ENCODE results near the gene FKBP11. TPM values are rescaled to one million over a fixed set of nuclear protein-coding genes. Genes with fewer than 3 reads are reported as not detected.

FKBP11 gene
- 48.4 to 61.7 TPM (median 57.5 TPM) in 5 replicates for total RNA-seq (2022; extraction: Qiagen RNA extraction)

DNA sequence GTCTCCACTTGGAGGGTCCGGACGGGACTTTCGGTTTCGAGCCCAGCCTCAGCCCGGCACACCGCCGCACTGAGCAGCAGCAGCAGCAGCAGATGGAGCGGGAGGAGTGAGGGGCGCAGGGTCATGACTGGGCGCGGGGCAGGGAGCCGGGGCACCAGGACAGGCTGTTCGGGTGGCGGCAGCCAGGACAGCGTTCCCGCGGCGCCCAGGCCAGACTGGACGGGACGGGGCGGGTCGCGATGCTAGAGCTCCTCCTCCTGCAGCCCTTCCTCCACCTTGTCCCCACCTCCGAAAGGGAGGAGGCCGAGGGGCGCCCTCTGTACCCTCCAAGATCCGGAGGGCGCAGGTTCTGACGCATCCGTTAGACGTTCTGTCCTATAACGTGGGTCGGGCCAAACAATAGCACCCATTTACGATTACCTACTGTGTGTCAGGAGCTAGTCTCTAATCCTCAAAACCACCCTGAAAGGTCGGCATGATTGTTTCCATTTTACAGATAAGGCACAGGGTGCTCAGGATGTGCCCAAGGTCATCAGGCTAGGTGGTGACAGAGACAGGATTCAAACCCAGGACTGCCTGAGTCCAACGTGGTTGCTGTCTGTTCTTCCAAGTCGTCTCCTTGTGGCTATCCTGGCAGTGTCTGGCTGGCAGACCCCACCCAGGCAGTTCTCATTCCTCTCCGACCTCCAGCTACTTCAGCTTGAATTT is at the start of gene FKBP11:
FKBP11 (minus strand) TSS at position 189 of the 708 bp plus-strand sequence; CDS start at position 125, 64 bp downstream.

DNA sequence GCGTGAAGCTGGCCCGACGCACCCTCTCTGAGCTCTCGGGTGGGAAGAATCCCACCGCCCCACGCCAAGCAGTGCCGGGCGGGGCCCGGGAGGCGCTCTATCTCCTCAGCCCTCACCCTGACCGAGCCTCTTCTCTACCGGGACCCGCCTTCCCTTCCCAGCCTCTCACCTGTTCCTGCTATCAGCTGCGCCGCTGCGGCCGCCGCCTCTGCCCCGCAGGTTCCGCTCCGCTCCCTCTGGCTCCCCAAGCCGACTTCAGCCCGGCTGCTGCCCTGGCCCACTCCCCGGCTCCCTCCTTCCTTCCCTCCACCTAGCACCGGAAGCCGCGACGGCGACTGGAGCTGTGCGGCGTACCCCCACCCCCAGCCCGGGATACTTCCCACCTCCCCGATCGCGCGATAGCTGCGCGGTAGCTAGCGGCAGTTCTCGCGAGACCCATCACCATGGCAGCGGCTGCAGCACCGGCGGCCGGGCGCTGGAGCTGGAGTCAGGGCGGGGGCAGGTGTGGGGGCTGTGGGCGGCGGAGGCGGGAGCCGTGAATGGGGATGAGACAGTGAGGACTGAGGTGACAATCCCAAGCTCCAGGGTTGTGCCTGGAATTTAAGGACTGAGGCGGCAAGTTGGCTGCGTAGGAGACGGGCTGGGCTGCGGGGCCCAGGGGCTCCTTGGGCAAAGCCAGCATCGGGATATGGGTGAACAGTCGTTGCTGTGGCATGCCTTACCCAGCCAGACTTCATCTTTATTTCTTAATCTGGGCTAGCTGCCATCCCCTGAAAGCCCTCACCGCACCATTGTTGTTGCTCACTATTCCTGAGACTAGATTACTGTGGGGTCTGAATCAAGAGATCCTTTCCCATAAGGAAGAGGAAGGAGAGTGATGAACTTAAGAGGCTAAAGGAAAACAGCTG is 32.1 kb upstream of the FKBP11 start, which contains the start of gene ARF3:
ARF3 (minus strand) TSS at position 347 of the 908 bp plus-strand sequence. CDS start 16,392 bp downstream, outside the sequence.

Other genes with a start within 250 kb of the FKBP11 start
- 36.7 to 51.0 TPM (median 37.1 TPM) in 5 replicates for gene KANSL2, start 243.3 kb downstream of the FKBP11 start, total RNA-seq (2022; extraction: Qiagen RNA extraction)
- gene CCNT1, start 208.8 kb downstream of the FKBP11 start, total RNA-seq (2022; extraction: Qiagen RNA extraction): 11.9 to 14.0 TPM (median 12.5 TPM) in 5 replicates
- 9.5 to 12.7 TPM (median 11.3 TPM) in 5 replicates for gene ADCY6, start 136.4 kb downstream of the FKBP11 start, total RNA-seq (2022; extraction: Qiagen RNA extraction)
- gene CACNB3, start 107.0 kb downstream of the FKBP11 start, total RNA-seq (2022; extraction: Qiagen RNA extraction): 23.8 to 38.2 TPM (median 31.2 TPM) in 5 replicates
- gene DDX23, start 73.3 kb downstream of the FKBP11 start, total RNA-seq (2022; extraction: Qiagen RNA extraction): 71.9 to 82.8 TPM (median 75.2 TPM) in 5 replicates
- 3.1 to 4.9 TPM (median 3.4 TPM) in 5 replicates for gene RND1, start 59.6 kb downstream of the FKBP11 start, total RNA-seq (2022; extraction: Qiagen RNA extraction)
- gene ARF3, start 32.0 kb upstream of the FKBP11 start, total RNA-seq (2022; extraction: Qiagen RNA extraction): 114 to 159 TPM (median 151 TPM) in 5 replicates
- 1.6 to 2.3 TPM (median 1.9 TPM) in 5 replicates for gene WNT10B, start 46.2 kb upstream of the FKBP11 start, total RNA-seq (2022; extraction: Qiagen RNA extraction)
- gene WNT1, start 52.8 kb upstream of the FKBP11 start, total RNA-seq (2022; extraction: Qiagen RNA extraction): 0.09 to 0.17 TPM (median 0.13 TPM) in 5 replicates
- 0.50 to 0.82 TPM (median 0.66 TPM) in 5 replicates for gene DDN, start 73.9 kb upstream of the FKBP11 start, total RNA-seq (2022; extraction: Qiagen RNA extraction)
- 39.8 to 43.2 TPM (median 40.2 TPM) in 5 replicates for gene PRKAG1, start 93.3 kb upstream of the FKBP11 start, total RNA-seq (2022; extraction: Qiagen RNA extraction)
- gene KMT2D, start 135.3 kb upstream of the FKBP11 start, total RNA-seq (2022; extraction: Qiagen RNA extraction): 28.7 to 38.1 TPM (median 34.0 TPM) in 5 replicates
- 3.2 to 5.1 TPM (median 4.1 TPM) in 5 replicates for gene RHEBL1, start 144.5 kb upstream of the FKBP11 start, total RNA-seq (2022; extraction: Qiagen RNA extraction)
- gene DHH, start 169.3 kb upstream of the FKBP11 start, total RNA-seq (2022; extraction: Qiagen RNA extraction): not detected in 5 replicates
- 13.1 to 18.8 TPM (median 16.6 TPM) in 5 replicates for gene LMBR1L, start 185.4 kb upstream of the FKBP11 start, total RNA-seq (2022; extraction: Qiagen RNA extraction)
- gene TUBA1B, start 205.9 kb upstream of the FKBP11 start, total RNA-seq (2022; extraction: Qiagen RNA extraction): 2,296 to 2,496 TPM (median 2,380 TPM) in 5 replicates

All from A549 treated with AZD2906 at 1 μM for 4 hours (cell line).